Activated CD8-positive, alpha-beta memory T cell treated with anti-CD3 and anti-CD28 coated beads, Interleukin-2, amount 50 U/mL, for 1 hour (primary cell): Measurements from ENCODE around the gene STAC3.
A peak's percentile ranks its signal among the peaks of the same experiment; 100 is the strongest.

ENCODE experiments used
- DNase-seq: peaks from one replicate; pipeline ENCODE4 v3.0.0-alpha.2; 2020; ENCODE audit errors: extremely low read depth

STAC3 gene

GRCh38 chr12:57236201-57236924 is 14.6 kb downstream of the STAC3 start:
- no peak for DNase-seq

GRCh38 chr12:57235728-57236131 is 15.3 kb downstream of the STAC3 start:
- DNase-seq, result no peak

GRCh38 chr12:57235017-57235727 is 15.8 kb downstream of the STAC3 start:
- no peak for DNase-seq

GRCh38 chr12:57234571-57235016 is 16.4 kb downstream of the STAC3 start:
- DNase-seq, result no peak

GRCh38 chr12:57234233-57234570 is 16.8 kb downstream of the STAC3 start:
- no peak for DNase-seq

GRCh38 chr12:57233357-57234232 is 17.4 kb downstream of the STAC3 start:
- DNase-seq, result no peak

- DNase-seq, result no peak
These were observed 18.7 kb downstream of the STAC3 start for GRCh38 chr12:57232156-57232756.

GRCh38 chr12:57231276-57232021 is 19.5 kb downstream of the STAC3 start:
- no peak for DNase-seq

GRCh38 chr12:57230381-57231155 is 20.4 kb downstream of the STAC3 start:
- no peak for DNase-seq

- DNase-seq, result peak; percentile 88
These were observed 21.2 kb downstream of the STAC3 start, which contains the start of gene SHMT2 for GRCh38 chr12:57229634-57230380. TSS of gene SHMT2 (plus strand) at chr12:57229711. CDS start at chr12:57229779, 68 bp downstream.

- no peak for DNase-seq
These were observed 21.8 kb downstream of the STAC3 start for GRCh38 chr12:57229046-57229633.

- DNase-seq, result no peak
These were observed 23.5 kb downstream of the STAC3 start for GRCh38 chr12:57227315-57228115.

- no peak for DNase-seq
These were observed 24.2 kb downstream of the STAC3 start for GRCh38 chr12:57226588-57227314.

- DNase-seq, result no peak
These were observed 25.2 kb downstream of the STAC3 start for GRCh38 chr12:57225680-57226210.

- peak; percentile 53 for DNase-seq
These were observed 25.9 kb downstream of the STAC3 start for GRCh38 chr12:57224973-57225679.

- DNase-seq, result no peak
These were observed 26.6 kb downstream of the STAC3 start for GRCh38 chr12:57224278-57224972.
